HG02884 (cell line): ENCODE results near the gene ZFYVE21.

ENCODE experiments used
- ATAC-seq: cut with Tn5 transposase; IDR thresholded peaks from one replicate; pipeline ENCODE4 v1.9.1; 2021; ENCODE audit warnings: mild to moderate bottlenecking, moderate library complexity; ENCODE audit not compliant: unreplicated experiment

ZFYVE21 gene

DNA sequence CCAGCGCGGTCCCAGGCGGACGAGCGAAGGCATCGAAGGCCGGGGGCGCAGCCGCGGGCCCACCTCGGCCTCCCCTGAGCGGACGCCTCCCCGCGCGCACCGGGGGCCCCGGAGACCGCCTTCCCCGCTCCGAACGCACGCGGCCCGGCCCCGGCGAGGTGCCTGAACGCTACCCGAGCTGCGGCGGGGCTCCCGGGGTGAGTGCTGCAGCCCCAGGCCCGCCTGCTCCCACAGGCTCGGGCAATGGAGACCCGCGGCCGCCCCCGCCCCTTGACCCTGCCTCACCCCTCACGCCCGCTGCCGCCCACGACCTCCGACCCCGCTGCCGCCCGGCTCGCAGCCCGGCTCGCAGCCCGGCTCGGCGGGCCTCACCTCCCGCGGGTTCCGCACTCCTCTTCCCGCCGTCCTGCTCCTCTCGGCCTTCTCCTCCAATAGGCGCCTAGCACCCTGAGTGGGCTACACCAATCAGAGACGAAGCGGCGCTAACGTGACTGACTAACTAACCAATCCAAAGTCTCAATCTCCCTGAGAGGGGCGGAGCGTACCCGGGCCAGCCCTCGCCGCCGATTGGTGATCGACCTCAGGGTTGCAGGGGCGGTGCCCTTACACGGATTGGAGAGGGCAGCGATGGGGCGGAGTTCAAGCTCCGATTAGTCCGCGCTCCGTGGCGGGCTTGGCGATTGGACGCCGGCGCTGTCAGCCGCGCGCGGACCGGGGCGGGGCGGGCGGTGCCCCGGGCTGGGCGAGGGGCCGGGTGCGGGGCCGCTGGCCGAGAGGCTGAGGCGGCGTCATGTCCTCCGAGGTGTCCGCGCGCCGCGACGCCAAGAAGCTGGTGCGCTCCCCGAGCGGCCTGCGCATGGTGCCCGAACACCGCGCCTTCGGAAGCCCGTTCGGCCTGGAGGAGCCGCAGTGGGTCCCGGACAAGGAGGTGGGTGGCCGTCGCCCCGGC is at the start of gene ZFYVE21, which contains the start of gene XRCC3:
ZFYVE21 (plus strand) TSS at position 759 of the 949 bp plus-strand sequence; CDS start at position 791, 32 bp downstream.
XRCC3 (minus strand) TSS at position 400 of the 949 bp plus-strand sequence. CDS start 4,364 bp downstream, outside the sequence.
- ATAC-seq: peak; percentile 95

DNA sequence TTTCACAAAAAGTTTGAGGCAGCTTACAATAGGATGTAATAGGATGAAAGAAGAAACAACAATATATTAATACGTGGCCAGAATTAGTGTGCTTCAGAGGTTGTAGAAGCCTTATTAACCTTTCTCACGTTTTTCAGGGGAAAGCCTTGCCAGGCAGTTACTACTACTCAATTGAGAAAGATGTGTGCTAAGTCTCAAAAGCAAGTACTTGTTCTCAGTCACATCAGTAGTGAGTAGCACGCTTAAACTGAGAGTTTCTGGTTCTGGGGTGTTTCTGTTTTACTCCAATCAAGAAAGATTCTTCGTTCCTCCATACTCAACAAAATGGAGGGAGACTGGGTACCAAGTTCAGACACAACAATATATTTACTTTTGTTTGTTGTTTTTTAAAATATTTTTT is 47.9 kb upstream of the ZFYVE21 start:
- no peak for ATAC-seq

DNA sequence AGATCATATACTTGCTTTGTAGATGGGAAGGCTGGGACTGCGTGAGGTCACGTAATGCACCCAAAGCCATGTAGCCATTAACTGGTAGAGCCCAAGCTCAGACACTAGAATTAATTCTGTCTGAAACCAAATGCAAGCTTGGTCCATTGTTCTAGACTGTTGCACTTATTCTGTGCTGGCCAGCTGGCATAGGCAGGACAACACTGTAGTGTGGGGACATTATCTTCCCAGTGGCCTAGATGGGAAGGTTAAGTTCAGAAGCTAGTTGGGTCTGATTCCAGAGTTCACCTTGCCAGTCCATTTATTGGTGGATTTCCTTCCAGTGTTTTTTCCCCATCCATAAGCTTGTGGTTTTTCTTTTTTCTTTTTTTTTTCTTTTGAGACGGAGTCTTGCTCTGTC is 47.5 kb upstream of the ZFYVE21 start:
- no peak for ATAC-seq

DNA sequence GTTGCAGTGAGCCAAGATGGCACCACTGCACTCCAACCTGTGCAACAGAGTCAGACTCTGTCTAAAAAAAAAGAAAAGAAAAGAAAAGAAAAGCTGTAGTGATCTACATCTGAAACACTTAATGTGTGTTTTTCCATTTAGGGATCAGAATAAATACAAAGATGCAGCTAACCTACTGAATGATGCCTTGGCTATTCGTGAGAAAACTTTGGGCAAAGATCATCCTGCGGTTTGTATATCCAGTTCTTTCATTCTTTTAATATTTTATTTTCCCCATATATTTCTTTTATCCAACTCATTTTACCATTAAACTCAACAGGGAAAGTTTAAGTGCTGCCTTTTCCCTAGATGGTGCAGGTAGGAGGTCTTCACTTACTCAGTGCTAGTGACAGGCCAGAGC is 46.2 kb upstream of the ZFYVE21 start:
- ATAC-seq: no peak

DNA sequence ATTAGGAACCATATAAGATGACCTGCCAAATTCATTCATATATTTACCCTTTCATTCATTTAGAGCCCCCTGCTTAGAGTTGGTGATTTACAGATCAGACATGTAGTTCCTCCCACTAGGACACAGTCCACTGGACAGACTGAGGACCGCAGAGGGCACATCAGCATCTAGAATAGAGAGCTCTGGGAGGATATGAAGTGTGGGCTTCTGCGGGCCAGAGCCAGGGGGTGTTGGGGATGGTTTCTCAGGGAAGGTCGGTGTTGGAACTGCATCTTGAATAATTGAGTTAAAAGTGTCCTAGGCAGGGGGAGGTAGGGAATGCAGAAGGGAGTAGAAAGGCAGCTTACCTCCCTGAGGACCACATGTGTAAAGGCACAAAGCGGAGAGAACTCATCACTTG is 43.7 kb upstream of the ZFYVE21 start:
- ATAC-seq: no peak

DNA sequence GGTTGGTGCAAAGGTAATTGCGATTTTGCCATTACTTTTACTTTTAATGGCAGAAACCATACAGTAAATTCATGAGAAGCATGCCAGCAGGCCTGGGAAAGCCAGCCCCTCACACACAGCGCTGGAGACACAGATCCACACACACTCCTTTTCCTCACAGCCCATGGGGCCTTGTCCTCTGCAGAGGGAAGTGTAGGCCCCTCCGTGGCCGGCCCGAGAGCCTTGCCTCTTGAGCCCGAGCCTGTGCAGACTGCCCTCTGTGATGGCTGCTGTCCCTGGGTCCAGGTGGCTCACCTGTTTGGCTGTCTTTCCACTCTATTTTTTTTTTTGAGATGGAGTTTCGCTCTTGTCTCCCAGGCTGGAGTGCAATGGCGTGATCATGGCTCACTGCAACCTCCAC is 39.7 kb upstream of the ZFYVE21 start:
- ATAC-seq: no peak

DNA sequence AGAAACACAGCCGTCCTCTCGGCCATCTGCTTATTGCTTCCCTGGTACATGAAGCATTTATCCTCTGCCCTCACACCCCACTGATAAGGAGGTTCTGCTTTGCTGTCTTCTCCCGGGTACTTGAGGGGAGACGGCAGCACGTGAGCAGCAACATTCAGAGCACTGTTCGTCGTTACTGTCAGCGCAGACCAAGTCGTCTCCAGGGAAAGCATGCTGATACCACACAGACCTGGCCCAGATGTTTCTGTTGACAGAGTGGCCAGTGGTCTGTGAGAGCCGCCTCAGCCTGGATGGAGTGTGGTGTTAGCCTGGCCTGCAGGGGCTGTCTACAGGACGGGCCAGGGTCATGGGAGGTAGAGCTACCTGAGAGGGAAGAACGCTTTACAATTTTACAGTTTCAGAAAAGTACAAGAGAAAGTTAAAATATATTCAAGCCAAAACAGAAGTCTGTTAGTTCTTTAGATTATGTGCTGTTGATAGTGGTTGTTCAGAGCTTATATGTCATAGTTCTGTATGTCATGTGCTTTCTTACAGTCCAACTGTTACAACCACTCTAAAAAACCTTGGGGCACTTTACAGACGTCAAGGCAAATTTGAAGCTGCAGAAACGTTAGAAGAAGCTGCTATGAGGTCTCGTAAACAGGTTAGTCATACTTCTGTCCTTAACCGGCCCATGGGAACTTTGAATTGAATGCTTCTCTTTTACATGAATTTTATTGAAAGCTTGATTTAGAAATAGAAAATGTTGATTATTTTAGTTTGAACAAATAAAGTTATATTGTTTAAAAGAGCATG is 38.5 kb upstream of the ZFYVE21 start:
- ATAC-seq: no peak

DNA sequence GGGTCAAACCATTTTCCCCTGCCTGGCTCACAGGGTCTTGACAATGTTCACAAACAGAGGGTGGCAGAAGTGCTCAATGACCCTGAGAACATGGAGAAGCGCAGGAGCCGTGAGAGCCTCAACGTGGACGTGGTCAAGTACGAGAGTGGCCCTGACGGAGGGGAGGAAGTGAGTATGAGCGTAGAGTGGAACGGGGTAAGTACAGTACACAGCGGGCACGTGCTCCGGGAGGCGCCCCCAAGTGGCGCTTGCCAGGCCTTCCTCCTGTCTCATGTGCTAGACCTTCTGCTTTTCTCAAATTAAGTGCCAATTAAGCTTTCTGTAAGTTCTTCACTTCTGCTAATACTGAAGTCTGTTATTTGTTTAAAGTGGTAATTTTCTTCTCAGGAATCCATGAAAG is 36.3 kb upstream of the ZFYVE21 start:
- ATAC-seq: no peak

DNA sequence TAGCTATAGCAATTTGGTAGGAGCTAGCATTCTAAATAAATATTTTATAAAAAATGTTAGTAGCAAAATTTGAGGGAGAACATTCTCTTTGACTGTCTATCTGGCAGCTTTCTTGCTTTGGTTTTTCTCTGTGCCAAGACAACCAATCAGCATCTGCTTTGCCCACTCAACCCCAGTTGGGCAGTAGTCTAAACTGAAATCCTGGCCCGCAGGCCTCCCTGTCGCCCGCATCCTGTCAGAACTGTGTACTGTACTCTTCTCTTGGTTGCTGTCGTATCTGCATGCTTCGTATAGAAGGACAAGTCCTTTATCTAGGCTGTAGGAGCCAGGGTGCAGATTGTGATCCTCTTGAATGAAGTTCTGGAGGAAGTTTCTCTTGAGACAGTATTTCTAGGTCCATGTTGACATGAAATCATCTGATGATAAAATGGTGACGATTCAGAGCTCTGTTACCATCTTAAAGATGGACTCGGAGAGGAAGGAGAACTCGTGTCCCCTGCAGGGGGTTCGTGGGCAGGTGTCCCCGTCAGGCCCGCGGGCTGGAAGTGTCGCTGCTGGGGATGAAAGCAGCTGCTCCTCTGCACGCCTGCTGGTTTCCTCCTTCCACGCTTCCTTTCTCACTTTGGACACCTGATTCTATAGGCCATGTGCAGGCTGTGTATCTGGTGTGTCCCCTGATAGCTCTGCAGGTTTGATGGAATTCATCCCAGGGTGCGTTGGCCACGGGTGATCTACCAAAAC is 34.9 kb upstream of the ZFYVE21 start:
- ATAC-seq: no peak

DNA sequence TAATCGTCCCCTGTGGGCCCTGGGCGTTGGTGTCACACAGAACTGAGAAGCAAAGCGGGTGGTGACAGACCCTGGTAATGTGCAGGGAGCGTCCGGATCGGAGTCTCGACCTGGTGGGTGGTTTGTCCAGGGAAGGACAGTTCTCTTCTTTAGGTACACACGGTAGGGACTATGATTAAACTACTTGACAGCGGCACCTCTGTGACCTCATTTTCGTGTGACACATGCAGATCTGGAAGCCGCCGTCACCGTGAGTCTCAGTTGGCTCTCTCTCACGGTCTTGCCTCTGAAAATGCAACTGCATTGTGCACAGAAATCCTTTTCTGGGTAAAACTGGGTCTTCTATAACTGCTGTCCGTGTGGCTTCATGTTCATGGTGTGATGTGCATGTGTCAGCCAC is 32.5 kb upstream of the ZFYVE21 start:
- no peak for ATAC-seq

DNA sequence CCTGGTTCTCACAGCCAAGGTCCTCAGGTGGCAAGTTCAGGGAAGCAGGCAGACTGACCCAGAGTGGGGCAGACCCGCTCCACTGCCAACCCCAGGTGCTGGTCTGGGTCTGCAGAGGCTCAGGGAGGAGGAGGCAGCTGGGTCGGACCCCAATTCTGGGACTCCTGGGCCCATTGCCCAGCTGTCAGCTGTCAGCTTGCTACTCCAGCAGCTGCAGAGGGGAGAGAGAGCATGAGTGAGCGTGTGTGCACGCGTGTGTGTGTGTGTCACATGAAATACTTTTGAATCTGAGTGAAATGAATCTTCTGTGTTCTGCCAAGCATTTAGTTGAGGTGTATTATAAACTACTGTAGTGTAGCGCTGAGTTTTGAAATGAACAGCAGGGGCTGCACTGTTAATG is 31.1 kb upstream of the ZFYVE21 start:
- ATAC-seq: no peak

DNA sequence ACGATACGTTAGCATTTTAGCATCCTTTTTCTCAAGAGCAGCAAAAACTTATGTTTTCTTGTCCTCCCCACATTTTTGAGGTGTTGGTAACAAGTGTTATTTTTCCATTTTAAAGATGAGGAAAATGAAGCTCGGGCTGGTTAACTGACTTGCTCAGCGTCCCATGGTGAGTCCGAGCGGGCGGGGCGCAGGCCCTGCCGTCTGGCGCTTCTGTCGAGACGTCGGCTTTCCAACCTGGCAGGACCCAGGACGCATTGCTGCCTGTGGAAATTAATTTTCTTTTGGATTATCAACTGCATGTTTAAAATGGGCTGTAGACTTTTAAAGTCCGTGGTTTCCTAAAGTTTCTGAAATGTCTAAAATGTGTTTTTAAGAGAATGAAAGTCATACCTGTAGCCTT is 30.7 kb upstream of the ZFYVE21 start:
- ATAC-seq: no peak

DNA sequence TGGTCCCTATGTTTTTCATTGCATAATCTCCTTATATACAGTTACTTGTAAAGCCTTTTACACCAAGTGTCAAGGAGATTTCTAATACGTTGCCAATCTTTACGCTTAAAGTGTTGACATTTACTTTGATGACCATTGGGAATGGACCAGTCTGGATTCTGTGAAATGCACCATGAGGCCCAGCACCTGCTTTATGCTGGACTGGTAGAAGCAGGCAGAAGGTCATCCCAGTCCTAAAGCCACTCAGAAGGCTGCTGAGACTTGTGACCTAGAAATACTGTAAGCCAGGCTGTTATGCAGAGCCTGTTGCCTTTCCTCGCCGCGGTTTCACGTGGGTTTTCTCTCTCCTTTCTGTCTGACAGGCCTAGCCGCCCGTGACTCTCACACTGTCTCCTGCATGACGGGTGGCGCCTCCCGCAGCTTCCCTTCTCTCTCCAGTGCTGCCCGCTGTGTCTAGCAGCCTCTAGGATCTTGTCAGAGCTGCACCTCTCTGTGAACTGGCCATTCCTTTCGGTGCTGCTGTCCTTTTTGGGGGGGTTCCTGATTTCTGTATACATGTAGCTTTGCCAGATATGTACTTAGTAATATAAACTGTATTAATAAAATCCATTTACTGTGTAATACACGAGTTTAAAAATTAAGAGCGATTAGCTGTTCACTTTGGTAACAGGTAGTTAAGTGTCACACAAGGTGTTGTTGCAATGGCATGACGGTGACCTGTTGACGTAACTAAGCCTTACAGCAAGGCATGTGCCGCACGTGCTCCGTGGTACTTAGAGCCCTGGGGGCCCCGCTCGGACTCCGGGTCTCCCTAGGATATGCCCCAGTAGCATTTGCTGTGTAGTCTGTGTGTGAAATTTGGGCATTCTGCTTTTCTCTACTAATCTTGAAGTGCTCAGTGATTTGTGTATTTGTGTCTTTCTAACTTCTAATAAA is 30.1 kb upstream of the ZFYVE21 start:
- ATAC-seq: no peak

DNA sequence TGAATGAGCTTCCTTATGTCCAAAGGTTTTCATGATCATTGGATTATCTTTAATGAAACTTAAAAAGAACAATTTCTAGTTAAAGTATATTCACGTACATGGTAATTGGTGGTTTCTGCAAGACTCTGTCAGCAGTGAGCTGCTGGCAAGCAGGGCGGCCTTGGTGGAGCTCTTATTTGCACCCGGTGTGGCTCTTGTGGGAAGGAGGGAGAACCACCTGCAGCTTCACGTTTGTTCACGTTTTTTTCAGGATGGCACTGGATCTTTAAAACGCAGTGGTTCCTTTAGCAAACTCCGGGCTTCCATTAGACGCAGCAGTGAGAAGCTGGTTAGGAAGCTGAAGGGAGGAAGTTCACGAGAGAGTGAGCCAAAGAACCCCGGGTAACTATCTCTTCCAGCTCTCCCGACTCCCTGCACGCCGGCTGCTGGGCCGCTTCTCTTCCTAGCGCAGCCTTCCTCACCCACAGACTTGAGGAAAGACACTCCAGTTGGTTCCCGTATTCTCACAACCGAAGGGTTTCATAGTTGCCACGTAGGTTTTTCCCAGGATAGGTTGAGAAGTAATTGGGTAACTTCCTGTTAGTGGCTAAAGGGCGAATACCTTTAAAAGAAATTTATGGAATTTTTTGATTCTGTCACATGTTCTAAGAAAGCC is 28.7 kb upstream of the ZFYVE21 start:
- no peak for ATAC-seq

DNA sequence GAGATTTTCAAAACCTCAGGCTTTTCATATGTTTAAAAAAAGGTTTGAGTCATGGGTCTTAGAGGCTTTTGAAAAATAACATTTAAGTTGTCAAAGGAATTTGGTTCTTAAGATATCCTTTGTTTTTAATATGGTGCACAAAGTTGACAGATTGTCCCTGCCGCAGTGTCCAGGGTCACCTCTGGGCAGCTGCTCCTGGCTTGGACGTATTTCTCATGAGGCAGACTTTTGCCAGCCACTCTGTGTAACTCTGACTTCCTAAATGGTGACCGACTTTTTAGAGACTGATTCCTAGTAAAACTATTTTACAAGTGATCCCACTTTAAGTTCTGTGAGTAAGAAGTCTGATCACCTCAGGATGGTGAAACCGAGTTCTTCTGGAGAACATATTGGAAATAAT is 27.9 kb upstream of the ZFYVE21 start:
- no peak for ATAC-seq

DNA sequence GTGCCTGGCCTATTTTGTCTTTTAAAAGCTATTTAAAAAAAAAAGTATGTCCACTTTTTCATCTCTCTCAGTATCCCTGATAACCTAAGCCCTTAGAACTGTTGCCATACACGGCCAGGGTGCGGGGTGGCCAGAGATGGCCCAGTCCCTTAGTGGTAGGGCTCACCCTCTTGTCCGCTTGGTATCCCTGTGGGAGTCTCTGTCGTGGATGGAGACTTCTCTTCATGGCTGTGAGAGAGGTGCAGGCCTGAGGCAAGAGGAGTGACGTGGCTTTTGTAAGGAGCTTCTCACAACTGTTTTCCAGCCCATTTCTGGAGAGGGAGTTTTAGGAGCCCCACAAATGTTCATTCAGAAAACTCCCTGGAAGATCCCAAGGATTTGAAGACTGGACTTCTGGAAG is 27.2 kb upstream of the ZFYVE21 start:
- ATAC-seq: no peak

DNA sequence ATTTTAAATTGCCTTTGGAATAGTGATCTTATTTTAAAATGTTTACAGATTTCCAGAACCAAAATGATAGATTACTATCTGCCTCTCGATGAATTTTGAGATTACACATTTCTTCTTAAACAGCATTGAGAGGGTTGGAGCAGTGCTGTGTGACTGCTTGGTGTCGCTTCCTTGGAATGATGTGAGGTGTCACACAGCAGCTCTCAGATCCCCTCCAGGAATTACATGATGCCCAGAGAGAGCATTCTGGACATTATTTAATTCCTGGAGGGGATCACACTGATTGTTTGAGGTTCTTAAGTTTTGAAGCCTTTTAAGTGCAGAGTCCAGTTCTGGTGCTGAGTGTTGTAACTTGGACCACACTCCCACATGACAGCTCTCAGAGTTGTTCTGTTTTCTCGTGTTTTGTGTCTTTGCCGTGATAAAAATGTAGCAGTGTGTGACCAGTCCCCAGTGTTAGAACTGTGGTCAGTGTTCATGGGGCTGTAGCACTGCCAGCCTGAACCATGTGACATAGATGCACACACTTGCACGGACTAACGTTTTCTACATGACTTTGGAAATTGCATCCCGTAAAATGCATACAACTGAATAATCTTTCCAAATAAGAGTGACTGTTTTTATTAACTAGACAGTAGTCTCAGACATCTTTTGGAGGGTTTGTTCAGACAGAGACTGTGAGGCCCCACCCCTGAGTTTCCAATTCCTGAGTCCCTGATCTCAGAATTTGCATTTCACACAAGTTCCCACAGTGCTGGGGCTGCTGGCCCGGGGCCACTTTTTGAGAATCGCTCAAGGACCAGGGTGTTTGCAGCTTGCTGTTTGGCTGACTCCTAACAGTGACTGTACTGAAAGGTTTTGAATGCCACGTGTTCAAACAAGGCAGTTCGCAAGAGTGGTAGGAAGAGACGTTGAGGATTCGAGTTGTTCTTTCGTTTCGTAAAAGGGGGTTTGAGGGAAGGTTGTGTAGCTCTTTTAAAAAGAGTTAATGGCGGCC is 26.4 kb upstream of the ZFYVE21 start:
- ATAC-seq: no peak

DNA sequence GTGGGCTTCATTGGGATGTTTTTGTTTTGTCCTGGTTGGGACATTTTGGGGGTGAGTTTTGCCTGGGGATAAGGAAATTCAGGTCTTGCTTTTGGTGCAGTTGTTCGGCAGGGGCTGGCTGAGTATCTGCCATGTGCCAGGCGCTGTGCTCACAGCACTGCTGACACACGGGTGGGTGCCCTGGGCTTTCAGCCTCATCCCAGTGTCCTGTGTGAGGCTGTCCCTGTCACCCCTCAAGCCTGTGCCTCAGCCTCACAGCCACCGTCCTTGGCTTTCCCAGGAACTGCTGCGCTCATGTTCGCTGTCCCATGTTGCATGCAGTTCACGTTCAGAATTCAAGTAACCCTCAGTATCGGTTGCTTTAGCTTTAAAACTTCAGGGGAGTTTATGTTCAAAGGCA is 25.3 kb upstream of the ZFYVE21 start:
- ATAC-seq: no peak
